Activated CD8-positive, alpha-beta memory T cell treated with anti-CD3 and anti-CD28 coated beads, Interleukin-2, amount 10 ng/mL, durations not matched to agents 7 days and 5 days (primary cell): ENCODE measurements around the gene RYR3. TPM values are rescaled to one million over a fixed set of nuclear protein-coding genes. Genes with fewer than 3 reads are reported as not detected.
"Not testable (repeated sequence)": the region's sequence is repeated elsewhere in the genome, so short reads cannot be mapped to it uniquely, and the experiment has no call there.

ENCODE experiments used
- ATAC-seq: fragments of 150-1000 bp; cut with Tn5 transposase; one replicate; pipeline ENCODE4 v1.10.0; 2021; ENCODE audit warnings: moderate library complexity
- CTCF ChIA-PET: fragments of 350-600 bp; sonication (Branson Sonifier 250); formaldehyde crosslinking; loops from one replicate; lab custom pipeline; 2021; ENCODE audit warnings: antibody characterized with exemption; lab: Charles Lee
- DNase-seq: peaks from one replicate; pipeline ENCODE4 v3.0.0-alpha.2; 2020
- H3K27ac Mint-ChIP-seq: one replicate; pipeline ENCODE4 v1.8.0; 2021; ENCODE audit warnings: mild to moderate bottlenecking, mixed read lengths
- H3K27me3 Mint-ChIP-seq: one replicate; pipeline ENCODE4 v1.8.0; 2021; ENCODE audit warnings: mixed read lengths
- H3K36me3 Mint-ChIP-seq: one replicate; pipeline ENCODE4 v1.8.0; 2021; ENCODE audit warnings: mild to moderate bottlenecking, mixed read lengths
- H3K4me1 Mint-ChIP-seq: one replicate; pipeline ENCODE4 v1.8.0; 2021; ENCODE audit warnings: mixed read lengths
- H3K4me3 Mint-ChIP-seq: one replicate; pipeline ENCODE4 v1.8.0; 2021; ENCODE audit warnings: mild to moderate bottlenecking, moderate library complexity, mixed read lengths
- H3K9me3 Mint-ChIP-seq: one replicate; pipeline ENCODE4 v1.8.0; 2022; ENCODE audit warnings: low read depth, mixed read lengths
- total RNA-seq, 2 experiments: library from RNA; stranded (reverse); gene quantifications; one replicate each; pipeline ENCODE4 v1.2.3, GENCODE V29; 2021

Gene RYR3
- total RNA-seq, 2 experiments from 2014 or later: not detected

DNA sequence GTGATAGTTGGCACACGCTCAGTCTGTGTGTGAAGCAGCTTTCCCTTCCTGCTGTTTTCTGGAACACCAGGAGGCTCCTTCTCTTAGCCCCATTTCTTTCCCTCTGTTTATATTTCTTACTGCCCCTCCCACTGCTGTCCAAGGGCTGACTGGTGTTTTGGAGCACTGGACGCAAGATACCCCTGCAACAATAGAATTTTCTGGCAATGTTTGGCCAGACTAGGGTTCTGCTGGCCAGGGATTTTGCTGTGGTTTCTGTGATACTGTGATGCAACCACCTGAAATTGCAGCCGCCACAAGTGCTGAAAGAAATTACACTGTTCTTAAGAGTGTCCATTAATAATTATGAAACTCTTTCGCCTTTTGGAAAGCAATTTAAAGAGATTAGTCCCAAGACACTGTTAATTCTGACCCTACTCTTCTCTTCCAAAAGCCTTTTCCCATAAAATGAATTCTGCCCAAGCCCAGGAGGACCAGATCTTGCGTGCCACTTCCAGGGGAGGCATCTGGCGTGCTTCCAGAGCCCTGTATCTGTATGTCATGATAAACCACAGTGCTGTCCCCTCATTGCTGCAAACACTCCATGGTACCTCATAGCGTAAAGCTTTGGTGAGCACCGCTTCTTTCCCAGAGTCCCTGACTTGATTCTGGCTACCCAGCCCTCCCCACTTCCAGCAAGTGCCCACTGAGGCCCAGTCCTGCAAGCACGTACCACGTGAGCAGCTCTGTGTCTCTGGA is 498.1 kb downstream of the RYR3 start:
- no peak for DNase-seq
- no peak overlapping the region for H3K4me3 Mint-ChIP-seq
- no peaks in the 10 kb centered on the region for H3K4me1 Mint-ChIP-seq
- H3K27ac Mint-ChIP-seq: no peak overlapping the region
- H3K9me3 Mint-ChIP-seq: no peaks in the 10 kb centered on the region
- CTCF ChIA-PET: no interaction called here
- no peak for ATAC-seq
- peaks cover 8% of the 10 kb centered on the region for H3K27me3 Mint-ChIP-seq
- no peaks in the 10 kb centered on the region for H3K36me3 Mint-ChIP-seq

- CTCF ChIA-PET: no interaction called here
- H3K4me3 Mint-ChIP-seq: no peak overlapping the region
- DNase-seq (no peak), ATAC-seq (no peak)
- H3K27me3 Mint-ChIP-seq: peaks cover 8% of the 10 kb centered on the region
- no peaks in the 10 kb centered on the region for H3K36me3 Mint-ChIP-seq
- no peaks in the 10 kb centered on the region for H3K9me3 Mint-ChIP-seq
- H3K27ac Mint-ChIP-seq: no peak overlapping the region
- no peaks in the 10 kb centered on the region for H3K4me1 Mint-ChIP-seq
Measured at GRCh38 chr15:33810073-33810595, 499.4 kb downstream of the RYR3 start.

DNA sequence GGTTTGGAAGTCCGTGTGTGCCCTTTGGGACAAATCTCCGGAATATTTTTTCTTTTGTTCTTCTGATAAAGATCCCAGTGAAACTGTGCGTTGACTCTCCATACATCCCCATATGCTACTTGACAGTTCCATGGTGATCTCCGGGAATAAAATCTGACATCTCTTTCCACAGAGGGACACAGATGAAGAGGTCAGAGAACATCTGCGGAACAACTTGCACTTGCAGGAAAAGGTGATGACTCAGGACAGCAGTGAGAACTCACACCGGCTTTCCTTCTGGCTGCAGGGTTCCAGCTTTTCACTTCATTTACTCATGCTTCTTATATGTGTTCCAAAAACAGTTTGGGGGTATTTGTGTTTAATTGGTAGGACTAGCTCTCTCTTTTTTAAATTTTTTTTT is 500.0 kb downstream of the RYR3 start:
- H3K27ac Mint-ChIP-seq: no peak overlapping the region
- no peak for ATAC-seq
- H3K9me3 Mint-ChIP-seq: no peaks in the 10 kb centered on the region
- no peak overlapping the region for H3K4me3 Mint-ChIP-seq
- H3K4me1 Mint-ChIP-seq: no peaks in the 10 kb centered on the region
- H3K36me3 Mint-ChIP-seq: no peaks in the 10 kb centered on the region
- no peak for DNase-seq
- CTCF ChIA-PET: no interaction called here
- H3K27me3 Mint-ChIP-seq: peaks cover 8% of the 10 kb centered on the region

DNA sequence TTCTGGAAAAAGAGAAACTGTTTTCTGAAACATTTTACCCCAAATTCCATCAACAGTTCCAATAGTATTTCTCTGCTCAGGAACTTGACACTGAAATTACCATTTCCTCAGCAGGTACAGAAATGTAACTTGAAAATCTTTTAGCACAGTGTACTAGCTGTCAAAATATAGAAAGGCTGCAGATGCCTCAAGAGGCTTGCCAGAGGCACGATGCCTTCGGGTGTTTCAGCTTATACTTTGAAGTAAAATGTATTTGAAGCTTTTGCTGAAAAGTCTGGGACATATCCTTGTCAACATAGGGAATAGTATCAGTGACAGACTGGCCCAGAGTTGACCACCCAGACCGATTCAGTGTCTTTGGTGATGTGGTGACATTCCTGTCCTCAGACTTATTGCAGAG is 503.1 kb downstream of the RYR3 start:
- Mint-ChIP-seq H3K4me1 (no peaks in the 10 kb centered on the region), H3K4me3 (no peak overlapping the region), H3K27me3 (peaks cover 11% of the 10 kb centered on the region), H3K9me3 (no peaks in the 10 kb centered on the region), H3K27ac (no peak overlapping the region), H3K36me3 (no peaks in the 10 kb centered on the region)
- CTCF ChIA-PET: no interaction called here
- ATAC-seq: no peak
- no peak for DNase-seq

- CTCF ChIA-PET, H3K4me3 Mint-ChIP-seq, H3K36me3 Mint-ChIP-seq, ATAC-seq, H3K4me1 Mint-ChIP-seq, H3K9me3 Mint-ChIP-seq, DNase-seq, H3K27ac Mint-ChIP-seq: not testable (repeated sequence)
- peaks cover 14% of the 10 kb centered on the region for H3K27me3 Mint-ChIP-seq
Measured at GRCh38 chr15:33819499-33819898, 508.7 kb downstream of the RYR3 start.

- Mint-ChIP-seq H3K4me1 (peaks cover 4% of the 10 kb centered on the region), H3K27me3 (peaks cover 15% of the 10 kb centered on the region), H3K27ac (no peak overlapping the region), H3K9me3 (no peaks in the 10 kb centered on the region), H3K36me3 (no peaks in the 10 kb centered on the region), H3K4me3 (no peak overlapping the region)
- DNase-seq: no peak
- ATAC-seq: no peak
- CTCF ChIA-PET: no interaction called here
Measured at GRCh38 chr15:33822479-33822878, 511.7 kb downstream of the RYR3 start.

DNA sequence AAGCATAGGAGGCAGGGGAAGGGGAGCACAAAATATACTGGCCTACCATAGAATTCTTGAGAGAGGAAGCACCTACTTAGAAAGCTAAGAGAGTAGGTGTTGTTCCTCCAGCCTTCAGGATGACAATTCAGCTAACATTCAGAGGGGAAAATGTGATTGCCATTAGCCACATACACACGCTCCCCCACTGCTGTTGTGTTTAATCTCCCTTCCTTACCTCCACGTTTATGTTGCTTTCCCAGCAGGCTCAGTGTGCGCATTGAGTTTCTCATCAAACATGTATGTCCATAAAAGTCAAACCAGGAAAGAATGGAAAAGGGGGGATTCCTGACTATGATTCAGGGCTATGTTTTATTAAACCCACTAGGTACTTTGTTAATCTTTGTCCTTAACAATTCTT is 512.4 kb downstream of the RYR3 start:
- no peak overlapping the region for H3K27ac Mint-ChIP-seq
- CTCF ChIA-PET: no interaction called here
- DNase-seq: no peak
- H3K9me3 Mint-ChIP-seq: no peaks in the 10 kb centered on the region
- peaks cover 4% of the 10 kb centered on the region for H3K4me1 Mint-ChIP-seq
- H3K27me3 Mint-ChIP-seq: peaks cover 13% of the 10 kb centered on the region
- H3K36me3 Mint-ChIP-seq: no peaks in the 10 kb centered on the region
- no peak for ATAC-seq
- no peak overlapping the region for H3K4me3 Mint-ChIP-seq

DNA sequence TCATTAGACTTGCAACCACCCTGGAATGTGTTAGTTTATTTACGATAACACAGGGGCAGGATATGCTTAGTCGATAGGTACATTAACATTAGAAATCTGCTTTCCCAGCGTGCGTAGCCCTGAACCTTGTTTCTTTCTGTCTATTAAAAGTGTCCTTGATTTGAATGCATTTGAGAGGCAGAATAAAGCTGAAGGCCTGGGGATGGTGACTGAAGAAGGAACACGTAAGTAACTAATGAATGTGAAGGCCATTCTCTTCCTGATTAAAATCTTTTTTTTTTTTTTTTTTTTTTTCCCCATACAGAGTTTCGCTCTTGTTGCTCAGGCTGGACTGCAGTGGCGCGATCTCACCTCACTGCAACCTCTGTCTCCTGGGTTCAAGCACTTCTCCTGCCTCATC is 514.7 kb downstream of the RYR3 start:
- CTCF ChIA-PET: interaction anchor here (1.0 kb wide), 1 partner anchor 12 kb away, joined by 3 read pairs; no protein-coding TSS in a partner anchor
- Mint-ChIP-seq H3K9me3 (no peaks in the 10 kb centered on the region), H3K27ac (no peak overlapping the region), H3K4me1 (peaks cover 4% of the 10 kb centered on the region), H3K36me3 (no peaks in the 10 kb centered on the region), H3K4me3 (no peak overlapping the region), H3K27me3 (peaks cover 13% of the 10 kb centered on the region)
- DNase-seq (no peak), ATAC-seq (no peak)

GRCh38 chr15:33826201-33826600 is 515.4 kb downstream of the RYR3 start:
- ATAC-seq: no peak
- CTCF ChIA-PET: no interaction called here
- Mint-ChIP-seq H3K27ac (no peak overlapping the region), H3K27me3 (peaks cover 13% of the 10 kb centered on the region), H3K9me3 (no peaks in the 10 kb centered on the region), H3K4me1 (peaks cover 4% of the 10 kb centered on the region), H3K36me3 (no peaks in the 10 kb centered on the region), H3K4me3 (no peak overlapping the region)
- DNase-seq: no peak

GRCh38 chr15:33830351-33830750 is 519.6 kb downstream of the RYR3 start:
- CTCF ChIA-PET: interaction anchor here (0.6 kb wide), 1 partner anchor 123 kb away, joined by 3 read pairs; no protein-coding TSS in a partner anchor
- Mint-ChIP-seq H3K27me3 (no peaks in the 10 kb centered on the region), H3K36me3 (no peaks in the 10 kb centered on the region), H3K4me1 (no peaks in the 10 kb centered on the region), H3K27ac (no peak overlapping the region), H3K4me3 (no peak overlapping the region), H3K9me3 (no peaks in the 10 kb centered on the region)
- ATAC-seq (no peak), DNase-seq (no peak)

DNA sequence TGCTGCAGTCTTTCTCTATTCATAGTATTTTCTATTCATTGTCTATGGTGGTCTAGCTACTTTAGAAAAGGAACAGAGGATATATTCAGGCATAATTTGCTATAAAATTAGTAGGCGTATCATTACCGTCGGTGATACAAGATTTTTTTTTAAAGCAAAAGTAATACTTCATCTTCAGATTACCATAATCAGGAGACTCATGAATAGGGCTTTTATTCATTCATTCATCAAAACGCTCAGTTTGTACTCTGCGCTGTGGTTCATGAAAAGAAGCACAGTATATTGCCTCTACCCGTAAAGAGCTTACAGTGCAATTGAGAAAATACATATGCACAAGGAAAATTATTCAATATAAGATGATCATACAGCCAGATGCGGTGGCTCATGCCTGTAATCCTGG is 520.9 kb downstream of the RYR3 start:
- H3K27me3 Mint-ChIP-seq: no peaks in the 10 kb centered on the region
- no peak for DNase-seq
- CTCF ChIA-PET: interaction anchor here (1.0 kb wide), 1 partner anchor 109 kb away, joined by 3 read pairs; no protein-coding TSS in a partner anchor

GRCh38 chr15:33834892-33835743 is 524.4 kb downstream of the RYR3 start:
- Mint-ChIP-seq H3K36me3 (no peaks in the 10 kb centered on the region), H3K27ac (no peak overlapping the region), H3K9me3 (no peaks in the 10 kb centered on the region), H3K27me3 (no peaks in the 10 kb centered on the region), H3K4me1 (no peaks in the 10 kb centered on the region), H3K4me3 (no peak overlapping the region)
- CTCF ChIA-PET: no interaction called here
- DNase-seq: no peak
- ATAC-seq: no peak

More for the DNA sequence above, 520.9 kb downstream of the RYR3 start:
- Mint-ChIP-seq H3K4me3 (no peak overlapping the region), H3K9me3 (no peaks in the 10 kb centered on the region), H3K27ac (no peak overlapping the region), H3K36me3 (no peaks in the 10 kb centered on the region), H3K4me1 (no peaks in the 10 kb centered on the region)
- no peak for ATAC-seq

DNA sequence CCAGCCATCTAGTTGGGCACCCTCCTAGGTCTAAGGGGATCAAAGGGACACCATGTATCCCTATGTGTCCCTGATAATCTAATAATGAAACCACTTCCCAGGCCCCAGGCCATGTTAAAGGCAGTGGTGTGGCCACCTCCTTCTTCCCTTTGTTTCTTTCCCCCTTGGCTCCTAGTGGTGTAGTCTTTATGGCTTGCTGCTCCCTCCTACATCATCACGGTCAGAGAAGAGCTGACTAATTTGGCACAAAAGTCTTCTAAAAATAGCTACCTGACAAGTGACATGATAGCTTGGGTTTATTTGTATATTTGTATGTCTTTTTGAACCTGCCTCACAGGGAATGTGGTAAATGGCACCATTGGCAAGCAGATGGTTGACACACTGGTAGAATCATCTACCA is 526.5 kb downstream of the RYR3 start:
- Mint-ChIP-seq H3K36me3 (no peaks in the 10 kb centered on the region), H3K9me3 (no peaks in the 10 kb centered on the region), H3K27ac (no peak overlapping the region), H3K4me1 (no peaks in the 10 kb centered on the region), H3K27me3 (no peaks in the 10 kb centered on the region), H3K4me3 (no peak overlapping the region)
- DNase-seq (no peak), ATAC-seq (no peak)
- CTCF ChIA-PET: interaction anchor here (1.2 kb wide), 1 partner anchor 12 kb away, joined by 3 read pairs; no protein-coding TSS in a partner anchor
